WI38 (cell line): ENCODE measurements around the gene PJVK.
A peak's percentile ranks its signal among the peaks of the same experiment; 100 is the strongest.

Experiments used
- H3K4me3 ChIP-seq: 2 replicates; pipeline ENCODE4 v1.5.1; 2011; ENCODE audit warnings: low read depth, mild to moderate bottlenecking, control low read depth, low read length
- TF ChIP-seq, protein P1 (sequence below): IDR thresholded peaks from 2 replicates; pipeline ENCODE4 v1.5.1; 2012; ENCODE audit warnings: low read depth, mild to moderate bottlenecking, control low read depth, low read length

The PJVK gene

DNA sequence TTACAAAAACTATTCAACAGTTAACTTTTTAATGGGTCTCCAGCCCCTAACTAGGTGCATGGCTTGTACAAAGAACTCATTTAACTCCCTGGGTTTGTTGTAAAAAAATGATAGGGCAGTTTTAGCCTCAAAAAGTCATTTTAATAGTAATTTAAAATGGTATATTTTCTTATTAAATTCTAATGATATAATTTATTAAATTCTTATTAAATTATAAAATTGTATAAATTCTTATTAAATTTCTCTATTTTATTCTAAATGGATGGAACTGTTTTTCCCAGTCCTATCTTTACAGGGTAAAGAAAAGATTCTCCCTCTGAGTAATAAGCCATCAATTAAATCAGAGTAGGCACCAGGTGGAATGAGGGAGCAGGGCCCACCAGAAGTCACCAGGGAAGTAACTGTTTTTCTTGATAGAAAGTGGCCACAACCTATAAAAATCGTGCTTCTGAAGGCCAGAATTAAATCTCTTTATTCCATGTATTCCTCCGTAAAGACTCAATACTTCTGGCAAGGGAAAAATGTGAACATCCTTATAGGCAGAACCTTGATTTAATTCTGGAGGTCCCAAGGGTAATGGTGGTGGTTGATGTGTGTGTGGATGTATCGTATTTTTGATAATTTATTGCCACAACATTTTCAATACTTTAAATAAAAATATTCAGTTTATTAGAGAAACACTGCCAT lies 26.4 kb downstream of the PJVK start:
- peak overlapping the region; percentile 85 for H3K4me3 ChIP-seq
- TF ChIP-seq, protein P1, sequence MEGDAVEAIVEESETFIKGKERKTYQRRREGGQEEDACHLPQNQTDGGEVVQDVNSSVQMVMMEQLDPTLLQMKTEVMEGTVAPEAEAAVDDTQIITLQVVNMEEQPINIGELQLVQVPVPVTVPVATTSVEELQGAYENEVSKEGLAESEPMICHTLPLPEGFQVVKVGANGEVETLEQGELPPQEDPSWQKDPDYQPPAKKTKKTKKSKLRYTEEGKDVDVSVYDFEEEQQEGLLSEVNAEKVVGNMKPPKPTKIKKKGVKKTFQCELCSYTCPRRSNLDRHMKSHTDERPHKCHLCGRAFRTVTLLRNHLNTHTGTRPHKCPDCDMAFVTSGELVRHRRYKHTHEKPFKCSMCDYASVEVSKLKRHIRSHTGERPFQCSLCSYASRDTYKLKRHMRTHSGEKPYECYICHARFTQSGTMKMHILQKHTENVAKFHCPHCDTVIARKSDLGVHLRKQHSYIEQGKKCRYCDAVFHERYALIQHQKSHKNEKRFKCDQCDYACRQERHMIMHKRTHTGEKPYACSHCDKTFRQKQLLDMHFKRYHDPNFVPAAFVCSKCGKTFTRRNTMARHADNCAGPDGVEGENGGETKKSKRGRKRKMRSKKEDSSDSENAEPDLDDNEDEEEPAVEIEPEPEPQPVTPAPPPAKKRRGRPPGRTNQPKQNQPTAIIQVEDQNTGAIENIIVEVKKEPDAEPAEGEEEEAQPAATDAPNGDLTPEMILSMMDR = no peak

DNA sequence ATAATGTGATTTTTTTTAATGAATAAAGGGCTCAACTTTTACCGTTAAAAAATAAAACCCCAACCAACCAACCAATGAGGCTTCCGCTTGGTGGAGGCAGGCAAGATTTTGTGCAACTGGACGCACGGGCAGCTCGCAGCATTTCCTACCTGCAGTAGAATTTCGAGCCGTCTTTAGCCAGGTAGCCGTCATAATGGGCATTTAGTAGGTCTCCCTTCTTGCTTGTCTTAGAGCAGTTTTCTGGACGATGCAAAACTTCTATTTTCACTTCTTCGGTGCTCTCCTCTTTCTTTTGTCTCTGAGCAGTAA lies 26.9 kb downstream of the PJVK start:
- TF ChIP-seq, protein P1 = no peak
- H3K4me3 ChIP-seq = peak overlapping the region; percentile 85

DNA sequence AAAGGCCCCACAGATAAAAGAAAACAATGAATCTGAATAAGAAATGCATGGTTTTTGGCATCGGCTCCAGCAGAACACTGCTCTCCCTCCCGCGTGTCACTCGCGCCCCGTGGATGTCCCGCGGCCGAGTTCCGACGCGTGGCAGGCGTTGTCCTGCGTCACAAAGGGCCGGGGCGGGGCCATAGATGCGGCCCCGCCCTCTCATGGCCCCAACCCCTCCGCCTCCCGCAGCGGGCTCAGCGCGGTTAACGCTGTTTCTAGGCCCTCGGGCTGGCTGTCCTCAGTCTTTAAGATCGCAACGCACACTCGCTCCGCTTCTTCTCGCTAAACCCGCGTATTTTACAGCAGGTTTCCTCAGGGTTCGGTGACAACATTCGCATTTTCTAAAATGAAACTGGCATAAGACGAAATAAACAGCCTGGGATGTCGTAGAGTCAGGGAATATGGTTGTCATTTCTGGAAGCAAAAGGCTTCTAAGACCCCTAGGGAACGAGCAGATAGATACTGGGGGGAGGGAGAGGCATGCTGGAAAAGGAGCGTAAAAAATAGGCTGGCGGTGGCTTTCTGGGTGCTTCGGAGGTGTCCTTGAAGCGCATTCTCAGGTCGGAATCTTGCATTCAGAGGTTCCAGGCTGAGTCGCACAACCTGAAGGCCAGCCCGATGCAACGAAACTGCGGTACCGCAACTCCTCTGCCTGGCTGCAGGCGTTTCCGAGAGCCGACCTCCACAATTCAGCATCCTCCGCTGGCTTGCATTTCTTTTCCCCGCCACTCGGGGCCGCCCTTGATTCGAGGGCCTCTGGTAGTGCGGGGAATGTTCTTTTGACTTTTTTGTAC lies 27.5 kb downstream of the PJVK start, which contains the start of gene FKBP7:
TSS of gene FKBP7 (minus strand) at position 162 of the 836 bp plus-strand sequence. CDS start at position 61, 101 bp downstream.
- TF ChIP-seq, protein P1 = peak; percentile 53
- H3K4me3 ChIP-seq = peak within 1 kb of the TSS; percentile 85

DNA sequence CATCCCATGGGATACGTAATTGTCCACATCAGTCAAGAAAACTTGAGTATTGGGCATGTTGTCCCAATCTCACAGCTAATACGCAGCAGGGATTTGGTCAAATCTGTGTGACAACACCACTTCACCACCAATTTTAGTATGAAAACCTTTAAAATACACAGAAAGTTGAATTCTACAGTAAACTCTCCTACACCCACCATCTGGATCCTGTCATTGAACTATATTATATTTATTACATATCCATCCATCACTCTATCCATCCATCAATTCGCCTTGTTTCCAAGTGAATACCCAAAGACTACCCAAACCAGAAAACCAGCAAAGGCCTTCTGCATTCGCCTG lies 28.1 kb downstream of the PJVK start:
- TF ChIP-seq, protein P1 = no peak
- peak overlapping the region; percentile 85 for H3K4me3 ChIP-seq

DNA sequence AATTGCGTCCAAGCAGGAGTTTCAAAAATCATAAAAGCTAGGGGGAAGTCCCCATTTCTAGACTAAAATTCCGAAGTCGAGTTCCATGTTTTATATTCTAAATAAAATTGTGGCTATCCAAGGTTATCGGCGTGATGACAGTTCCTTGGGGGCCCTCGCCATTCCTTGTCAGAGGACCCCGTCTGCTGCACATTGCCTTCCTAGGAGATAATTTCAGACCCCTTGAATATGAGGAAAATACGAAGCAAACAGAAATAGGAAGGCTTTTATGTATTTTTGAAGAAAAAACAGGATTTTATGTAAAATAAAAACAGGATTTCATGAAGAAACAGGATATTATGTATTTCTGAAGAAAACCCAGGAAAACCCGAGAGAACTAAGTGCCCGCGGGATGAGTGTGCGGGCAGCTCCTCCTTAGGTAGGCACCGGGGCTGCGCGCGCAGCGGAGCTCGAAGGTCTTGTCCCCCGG lies 28.6 kb downstream of the PJVK start:
- H3K4me3 ChIP-seq = peak overlapping the region; percentile 44
- TF ChIP-seq, protein P1 = no peak

DNA sequence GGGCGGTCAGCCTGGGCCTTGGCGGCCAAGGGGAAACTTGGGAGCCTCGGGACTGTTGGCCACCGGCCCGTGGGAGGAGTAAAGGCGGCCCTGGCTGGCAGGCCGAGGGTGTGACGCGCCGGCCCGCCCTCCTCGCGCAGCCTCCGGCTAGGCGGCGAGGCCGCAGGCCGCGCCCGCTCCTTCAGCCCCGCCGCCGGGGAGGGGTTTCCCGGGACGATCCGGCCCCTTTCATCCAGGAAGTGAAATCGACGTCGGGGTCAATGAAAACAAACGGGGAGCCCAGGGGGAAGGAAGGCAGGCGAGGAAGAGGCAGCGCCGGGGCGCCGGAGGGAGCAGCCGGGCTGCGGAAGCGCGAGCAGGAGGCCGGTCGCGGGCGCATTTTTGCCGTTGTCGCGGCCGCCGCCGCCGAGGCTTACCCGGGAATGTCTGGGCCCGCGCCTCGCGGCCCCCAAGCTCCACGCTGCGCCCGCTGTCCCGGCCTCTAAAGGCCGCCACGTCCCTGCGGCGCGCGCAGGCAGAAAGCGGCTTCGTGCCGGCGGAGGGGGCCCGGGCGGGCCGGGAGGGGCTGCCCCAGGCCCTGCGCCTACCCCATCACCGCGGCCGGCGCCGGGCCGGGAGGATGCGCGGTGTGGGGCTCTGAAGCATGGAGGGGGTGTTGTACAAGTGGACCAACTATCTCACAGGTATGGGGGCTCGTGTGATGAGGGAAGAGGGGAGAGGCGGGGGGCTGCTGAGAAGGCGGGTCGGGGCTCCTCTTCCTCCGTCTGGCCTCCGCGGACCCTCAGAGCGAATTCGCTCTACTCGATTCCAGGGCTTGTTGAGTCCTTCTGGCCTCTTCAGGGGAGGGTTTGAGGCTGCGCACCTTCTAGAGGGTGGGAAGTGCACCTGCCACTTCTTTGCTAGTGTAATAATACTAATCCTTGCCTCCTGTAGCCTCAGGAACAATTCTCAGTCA lies 29.3 kb downstream of the PJVK start, which contains the start of gene PLEKHA3:
TSS of gene PLEKHA3 (plus strand) at position 231 of the 955 bp plus-strand sequence. CDS start at position 644, 413 bp downstream.
- TF ChIP-seq, protein P1 = no peak
- H3K4me3 ChIP-seq = peak within 1 kb of the TSS; percentile 85
